ENCODE data around the gene SMIM13. TPM values are rescaled to one million over a fixed set of nuclear protein-coding genes. Genes with fewer than 3 reads are reported as not detected.

Gene SMIM13
- total RNA-seq, 4 donors from 2014 or later: 5.3 to 7.8 (median 7.1) TPM

GRCh38 chr6:11062083-11062482, 31.6 kb upstream of the SMIM13 start:
- H3K27ac ChIP-seq: no peak overlapping the region
- intact Hi-C loops (cut with DNase I): no loop called here
- H3K9me3 ChIP-seq: no peaks in the 10 kb centered on the region
- H3K4me3 ChIP-seq (replicated peaks in 1 of 3): no peak overlapping the region
- no peaks in the 10 kb centered on the region for H3K36me3 ChIP-seq
- no peaks in the 10 kb centered on the region for H3K27me3 ChIP-seq
- TF ChIP-seq CTCF (IDR thresholded peaks at IDR 0.05) (no peak), POLR2A (IDR thresholded peaks at IDR 0.05) (no peak)
- DNase-seq: no peak
- H3K4me1 ChIP-seq: no peaks in the 10 kb centered on the region
- WGBS, 2 donors: 93 to 95% methylated on average over 4 of the region's 4 CpGs

GRCh38 chr6:11062715-11063114, 30.9 kb upstream of the SMIM13 start:
- Histone ChIP-seq H3K4me1 (no peaks in the 10 kb centered on the region), H3K27ac (no peak overlapping the region), H3K4me3 (replicated peaks in 1 of 3) (no peak overlapping the region), H3K27me3 (no peaks in the 10 kb centered on the region), H3K36me3 (no peaks in the 10 kb centered on the region), H3K9me3 (no peaks in the 10 kb centered on the region)
- 86 to 94% methylated on average over 2 of the region's 2 CpGs for WGBS, 2 donors
- DNase-seq: no peak
- TF ChIP-seq POLR2A (IDR thresholded peaks at IDR 0.05): no peak
- TF ChIP-seq CTCF (IDR thresholded peaks at IDR 0.05): no peak
- intact Hi-C loops (cut with DNase I): no loop called here

GRCh38 chr6:11064836-11065235, 28.8 kb upstream of the SMIM13 start:
- Histone ChIP-seq H3K36me3 (no peaks in the 10 kb centered on the region), H3K27me3 (no peaks in the 10 kb centered on the region), H3K4me1 (no peaks in the 10 kb centered on the region), H3K4me3 (replicated peaks in 1 of 3) (no peak overlapping the region), H3K9me3 (no peaks in the 10 kb centered on the region), H3K27ac (no peak overlapping the region)
- TF ChIP-seq POLR2A (IDR thresholded peaks at IDR 0.05) (no peak), CTCF (IDR thresholded peaks at IDR 0.05) (no peak)
- DNase-seq: no peak
- intact Hi-C loops (cut with DNase I): loop anchor here (5.0 kb wide), 1 partner anchor 113 kb away; no protein-coding TSS in a partner anchor
- WGBS, 2 donors: 64 to 67% methylated on average over 3 of the region's 3 CpGs

GRCh38 chr6:11065436-11066202, 28.0 kb upstream of the SMIM13 start:
- H3K9me3 ChIP-seq: no peaks in the 10 kb centered on the region
- DNase-seq: no peak
- H3K36me3 ChIP-seq: no peaks in the 10 kb centered on the region
- TF ChIP-seq POLR2A (IDR thresholded peaks at IDR 0.05) (no peak), CTCF (IDR thresholded peaks at IDR 0.05) (no peak)
- 95 to 100% methylated on average over 6 of the region's 6 CpGs for WGBS, 2 donors
- no peaks in the 10 kb centered on the region for H3K4me1 ChIP-seq
- H3K27ac ChIP-seq: no peak overlapping the region
- H3K27me3 ChIP-seq: no peaks in the 10 kb centered on the region
- intact Hi-C loops (cut with DNase I): loop anchor here (5.0 kb wide), 1 partner anchor 113 kb away; no protein-coding TSS in a partner anchor
- H3K4me3 ChIP-seq (replicated peaks in 1 of 3): no peak overlapping the region
